Caki2 (cell line): ENCODE measurements around the gene OPRD1. TPM values are rescaled to one million over a fixed set of nuclear protein-coding genes. Genes with fewer than 3 reads are reported as not detected.
A peak's percentile ranks its signal among the peaks of the same experiment; 100 is the strongest.
"Not testable (repeated sequence)": the region's sequence is repeated elsewhere in the genome, so short reads cannot be mapped to it uniquely, and the experiment has no call there.

Source experiments
- DNase-seq: peaks from one replicate; pipeline ENCODE4 v3.0.0-alpha.2; 2015; ENCODE audit warnings: low read depth
- in situ Hi-C: cut with HindIII; loops from 2 replicates; pipeline ENCODE4 v1.10.0; 2016; ENCODE audit warnings: low sequenced_read_pairs, low pct_unique_long_range_greater_than_20kb, mixed read lengths
- total RNA-seq: library from RNA; depleted of rRNA; stranded (reverse); fragments of >200 nt; shearing (Covaris generic); gene quantifications from 2 replicates; pipeline ENCODE4 v1.2.3, GENCODE V29; 2014; ENCODE audit warnings: low replicate concordance

Gene OPRD1
- total RNA-seq, 1 experiment from 2014 or later, result not detected

DNA sequence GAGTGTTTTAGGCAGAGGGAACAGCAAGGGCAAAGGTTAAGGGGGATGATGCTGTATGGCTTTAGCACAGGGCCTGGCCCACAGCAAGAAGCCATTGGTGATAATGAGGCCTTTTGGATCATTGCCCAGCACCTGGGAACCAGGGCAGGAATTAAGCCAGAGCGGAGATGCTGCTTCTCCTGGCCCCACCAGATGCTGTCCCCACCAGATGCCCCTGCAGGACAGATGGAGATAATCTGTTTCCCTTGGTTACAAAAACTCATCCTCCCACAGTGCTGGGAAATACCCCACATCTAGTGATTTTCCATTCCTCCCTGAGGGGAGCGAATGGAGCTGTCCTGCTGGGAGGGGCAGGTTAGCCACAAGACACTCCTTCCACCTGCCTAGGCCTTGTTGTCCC is 18.8 kb downstream of the OPRD1 start:
- in situ Hi-C loops, result no loop called here
- no peak for DNase-seq

GRCh38 chr1:28832966-28833365 is 21.0 kb downstream of the OPRD1 start:
- in situ Hi-C loops, result no loop called here

DNA sequence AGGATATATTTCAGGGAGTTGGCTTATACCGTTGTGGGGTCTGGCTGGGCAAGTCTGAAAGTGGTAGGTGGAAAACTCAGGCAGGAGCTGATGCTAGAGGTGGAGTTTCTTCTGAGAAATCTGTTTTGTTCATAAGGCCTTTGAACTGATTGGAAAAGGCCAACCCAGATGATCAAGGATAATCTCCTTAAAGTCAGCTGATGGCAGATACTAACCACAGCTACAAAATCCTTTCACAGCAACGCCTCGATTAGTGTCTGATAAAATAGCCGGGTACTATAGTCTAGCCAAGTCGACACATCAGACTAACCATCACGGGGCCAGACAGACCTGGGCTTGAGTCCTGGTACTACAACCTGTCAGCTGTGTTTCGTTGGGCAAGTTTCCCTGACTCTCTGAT is 21.4 kb downstream of the OPRD1 start:
- in situ Hi-C loops, result no loop called here
- DNase-seq, result no peak

More at GRCh38 chr1:28832966-28833365, 21.0 kb downstream of the OPRD1 start:
- DNase-seq, result no peak

GRCh38 chr1:28835237-28835650 is 23.3 kb downstream of the OPRD1 start:
- in situ Hi-C loops, result no loop called here
- DNase-seq, result no peak

- no peak for DNase-seq
- in situ Hi-C loops, result no loop called here
Measured at GRCh38 chr1:28836421-28836956, 24.5 kb downstream of the OPRD1 start.

DNA sequence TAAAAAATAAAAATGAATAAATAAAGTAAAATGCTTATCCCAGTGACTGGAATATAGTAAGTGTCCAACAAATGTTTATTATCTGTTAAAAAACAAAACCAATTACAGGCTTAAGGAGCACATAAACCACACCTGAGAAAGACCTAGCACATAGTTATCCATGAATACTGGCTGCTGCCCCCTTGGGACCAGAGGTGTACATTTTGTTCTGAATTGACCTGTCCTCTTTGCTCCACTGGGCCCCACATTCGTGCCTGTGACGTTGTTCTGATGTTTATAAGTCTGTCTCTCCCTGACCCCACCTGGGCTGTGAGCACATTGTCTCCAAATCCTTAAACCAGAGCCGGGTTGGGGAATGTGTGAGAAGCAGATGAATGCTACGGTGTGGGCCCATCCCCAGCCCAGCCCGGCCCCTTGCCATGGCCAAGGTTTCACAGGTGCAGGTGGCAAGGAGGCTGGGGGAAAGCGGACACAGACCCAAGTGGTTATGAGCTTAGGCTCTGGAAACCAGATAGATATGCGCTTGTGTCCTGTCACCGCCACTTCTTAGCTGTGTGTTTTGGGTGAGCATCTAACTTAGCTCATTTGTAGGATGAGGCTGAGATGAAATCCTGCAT is 29.1 kb downstream of the OPRD1 start:
- DNase-seq, result no peak
- in situ Hi-C loops, result no loop called here

- no peak for DNase-seq
- in situ Hi-C loops, result no loop called here
Measured at GRCh38 chr1:28845786-28846543, 34.0 kb downstream of the OPRD1 start.

GRCh38 chr1:28847207-28847606 is 35.2 kb downstream of the OPRD1 start:
- in situ Hi-C loops, DNase-seq: not testable (repeated sequence)

DNA sequence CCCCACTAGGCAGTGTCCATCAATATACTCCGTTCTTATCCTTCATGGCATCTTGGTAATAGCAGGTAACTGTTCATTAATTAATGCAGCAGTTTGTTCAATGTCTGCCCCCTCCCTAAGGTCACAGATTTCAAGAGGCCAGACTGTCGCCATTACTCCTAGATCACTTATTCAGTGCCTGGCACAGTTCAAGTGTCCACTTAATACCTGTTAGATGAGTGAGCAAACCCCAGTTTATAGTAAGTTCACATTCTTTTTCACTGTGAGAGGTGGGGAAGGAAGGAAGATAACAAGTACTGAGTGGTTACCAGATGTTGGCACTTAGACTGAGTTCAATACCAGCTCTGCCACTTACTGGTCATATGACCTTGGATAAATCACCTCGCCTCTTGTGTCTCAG is 36.4 kb downstream of the OPRD1 start:
- in situ Hi-C loops, result no loop called here
- DNase-seq, result no peak

DNA sequence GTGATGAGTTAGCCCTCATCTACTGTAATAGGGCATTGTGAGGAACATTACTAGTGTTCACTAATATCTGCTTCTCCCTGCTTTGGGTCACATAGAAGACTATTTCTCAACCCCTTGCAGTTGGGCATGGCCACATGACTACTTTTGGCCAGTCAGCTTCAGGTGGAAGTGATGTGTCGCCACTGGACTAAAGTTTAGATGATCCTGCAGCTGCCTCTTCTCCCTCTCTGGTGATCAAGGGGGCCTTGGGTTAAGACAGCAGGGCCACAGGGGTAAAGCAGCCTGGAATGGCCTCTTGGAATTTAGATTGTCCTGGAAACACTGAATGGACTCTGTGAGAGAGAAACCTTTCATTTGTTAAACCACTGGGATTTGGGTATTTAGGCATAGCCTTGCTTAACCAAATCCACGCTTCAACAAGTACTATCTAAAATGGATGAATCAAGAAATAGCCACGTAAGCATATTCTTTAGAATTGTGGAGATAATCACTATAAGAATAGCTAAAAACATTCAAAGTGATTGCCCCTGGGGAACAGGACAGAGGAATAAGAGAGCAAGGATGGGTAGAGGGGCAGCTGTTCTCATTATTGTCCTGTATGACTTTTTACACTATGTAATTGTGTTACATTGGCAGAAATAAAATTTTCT is 41.2 kb downstream of the OPRD1 start:
- no peak for DNase-seq
- in situ Hi-C loops, result no loop called here

DNA sequence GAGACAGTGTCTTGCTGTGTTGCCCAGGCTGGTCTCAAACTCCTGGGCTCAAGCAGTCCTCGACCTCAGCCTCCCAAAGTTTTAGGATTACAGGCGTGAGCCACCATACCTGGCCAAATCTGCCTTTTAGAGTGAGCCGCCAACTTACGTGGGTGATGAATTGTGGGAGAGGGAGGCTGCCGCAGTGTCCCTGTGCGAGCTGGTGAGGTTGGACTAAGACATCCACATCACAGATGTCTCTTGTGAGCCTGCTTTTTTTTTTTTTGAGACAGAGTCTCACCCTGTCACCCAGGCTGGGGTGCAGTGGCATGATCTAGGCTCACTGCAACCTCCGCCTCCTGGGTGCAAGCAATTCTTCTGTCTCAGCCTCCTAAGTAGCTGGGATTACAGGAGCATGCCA is 42.4 kb downstream of the OPRD1 start:
- in situ Hi-C loops, DNase-seq: not testable (repeated sequence)

DNA sequence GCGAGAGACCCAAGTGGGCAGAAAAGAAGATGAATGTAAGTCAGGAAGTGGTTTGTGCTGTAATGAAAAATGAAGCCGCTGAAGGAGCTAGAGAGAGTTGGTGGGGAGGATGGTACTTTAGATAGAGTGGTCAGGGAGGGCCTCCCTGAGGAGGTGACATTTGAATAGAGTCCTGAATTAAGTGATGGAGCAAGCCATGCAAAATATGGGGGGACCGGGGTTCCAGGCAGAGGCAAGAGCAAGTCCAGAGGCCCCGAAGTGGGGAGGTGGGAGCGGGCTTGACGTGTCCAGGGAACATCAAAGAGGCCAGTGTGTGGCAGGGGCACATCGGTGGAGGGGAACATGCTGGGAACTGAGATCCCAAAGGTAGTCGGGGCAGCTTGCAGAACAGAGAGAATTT is 43.1 kb downstream of the OPRD1 start:
- in situ Hi-C loops, result no loop called here
- DNase-seq, result no peak

GRCh38 chr1:28855469-28855951 is 43.5 kb downstream of the OPRD1 start:
- in situ Hi-C loops, result no loop called here

GRCh38 chr1:28855969-28856368 is 44.0 kb downstream of the OPRD1 start:
- no peak for DNase-seq
- in situ Hi-C loops, result no loop called here

More at GRCh38 chr1:28855469-28855951, 43.5 kb downstream of the OPRD1 start:
- no peak for DNase-seq

DNA sequence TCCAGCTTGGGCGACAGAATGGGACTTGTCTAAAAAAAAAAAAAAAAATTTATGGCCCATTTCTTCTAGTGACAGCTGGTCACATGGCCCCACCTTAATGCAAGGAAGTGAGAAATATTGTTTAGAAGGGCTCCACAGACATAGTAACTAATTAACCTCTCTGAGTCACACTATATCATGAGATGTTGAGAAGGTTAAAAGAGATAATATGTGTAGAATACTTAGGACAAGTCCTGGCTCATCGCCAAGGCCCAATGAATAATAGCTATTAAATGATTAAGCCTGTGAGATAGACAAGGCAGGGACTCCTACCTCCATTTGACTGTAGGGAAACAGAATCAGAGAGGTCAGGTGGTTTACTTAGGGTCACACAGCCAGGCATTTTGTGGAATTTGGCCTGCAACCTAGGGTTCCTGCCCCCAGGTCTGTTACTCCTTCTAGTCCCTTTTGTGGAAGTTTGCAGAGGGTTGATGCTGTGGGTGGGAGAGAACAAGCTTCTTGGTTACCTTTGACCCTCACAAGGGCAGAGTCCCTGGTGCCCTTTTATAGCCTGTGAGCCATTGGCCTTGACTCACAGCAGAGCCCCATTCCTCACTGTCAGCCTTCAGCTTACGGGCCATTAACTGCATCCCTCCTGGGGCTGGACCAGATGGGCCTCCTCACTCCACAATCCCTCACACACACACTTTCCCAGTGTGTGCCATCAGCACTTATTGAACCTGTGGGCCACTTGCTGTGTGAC is 48.5 kb downstream of the OPRD1 start:
- DNase-seq, result peak; percentile 99
- in situ Hi-C loops, result no loop called here

GRCh38 chr1:28862571-28863403 is 50.8 kb downstream of the OPRD1 start:
- in situ Hi-C loops, result no loop called here
- no peak for DNase-seq

GRCh38 chr1:28864695-28865094 is 52.7 kb downstream of the OPRD1 start:
- DNase-seq, result no peak
- in situ Hi-C loops, result no loop called here
